HCT116 (cell line): Measurements from ENCODE around the gene NFKBIZ.

Experiments used
- ATF3 ChIP-seq: IDR thresholded peaks from 2 replicates; pipeline ENCODE4 v1.6.1; 2012
- EGR1 ChIP-seq: IDR thresholded peaks from 2 replicates; pipeline ENCODE4 v1.6.1; 2012; ENCODE audit warnings: low read depth
- EZH2 ChIP-seq: fragments of 200-600 bp; sonication (generic); IDR thresholded peaks from 2 replicates; pipeline ENCODE4 v1.6.1; 2017; ENCODE audit warnings: antibody characterized with exemption, mixed run types
- POLR2A ChIP-seq: IDR thresholded peaks from 2 replicates; pipeline ENCODE4 v1.7.0; 2011; ENCODE audit warnings: borderline replicate concordance; ENCODE audit not compliant: insufficient read depth, insufficient read length; ENCODE audit errors: extremely low read depth
- REST ChIP-seq: IDR thresholded peaks from 2 replicates; pipeline ENCODE4 v1.6.1; 2012; ENCODE audit warnings: low read depth
- SIN3A ChIP-seq: IDR thresholded peaks from 2 replicates; pipeline ENCODE4 v1.6.1; 2012; ENCODE audit warnings: low read depth
- SP1 ChIP-seq: IDR thresholded peaks from 2 replicates; pipeline ENCODE4 v1.6.1; 2012; ENCODE audit warnings: low read depth
- SRF ChIP-seq: IDR thresholded peaks from 2 replicates; pipeline ENCODE4 v1.6.1; 2012; ENCODE audit warnings: low read depth
- ZFX ChIP-seq: fragments of 450-650 bp; IDR thresholded peaks from 2 replicates; pipeline ENCODE4 v1.6.1; 2017
- TF ChIP-seq, protein P1 (sequence below), 3 experiments: fragments of 200-600 bp in 1 of 3; sonication (generic) in 1 of 3; IDR thresholded peaks in 2 of 3; conservative IDR thresholded peaks in 1 of 3; 2 replicates each; pipeline ENCODE4 v1.5.1; 2012 to 2017; ENCODE audit warnings: low read depth in 2 of 3, low read length in 2 of 3, antibody characterized with exemption in 1 of 3, borderline replicate concordance in 1 of 3, control low read depth in 1 of 3, mild to moderate bottlenecking in 1 of 3, mixed read lengths in 1 of 3, mixed run types in 1 of 3, moderate library complexity in 1 of 3; ENCODE audit not compliant: insufficient read depth in 1 of 3
- TF ChIP-seq, protein P2 (sequence below): IDR thresholded peaks from 2 replicates; pipeline ENCODE4 v1.6.1; 2012

GRCh38 chr3:101812895-101813294 is 36.4 kb upstream of the NFKBIZ start:
- no peak for TF ChIP-seq ATF3
- TF ChIP-seq, protein P1, sequence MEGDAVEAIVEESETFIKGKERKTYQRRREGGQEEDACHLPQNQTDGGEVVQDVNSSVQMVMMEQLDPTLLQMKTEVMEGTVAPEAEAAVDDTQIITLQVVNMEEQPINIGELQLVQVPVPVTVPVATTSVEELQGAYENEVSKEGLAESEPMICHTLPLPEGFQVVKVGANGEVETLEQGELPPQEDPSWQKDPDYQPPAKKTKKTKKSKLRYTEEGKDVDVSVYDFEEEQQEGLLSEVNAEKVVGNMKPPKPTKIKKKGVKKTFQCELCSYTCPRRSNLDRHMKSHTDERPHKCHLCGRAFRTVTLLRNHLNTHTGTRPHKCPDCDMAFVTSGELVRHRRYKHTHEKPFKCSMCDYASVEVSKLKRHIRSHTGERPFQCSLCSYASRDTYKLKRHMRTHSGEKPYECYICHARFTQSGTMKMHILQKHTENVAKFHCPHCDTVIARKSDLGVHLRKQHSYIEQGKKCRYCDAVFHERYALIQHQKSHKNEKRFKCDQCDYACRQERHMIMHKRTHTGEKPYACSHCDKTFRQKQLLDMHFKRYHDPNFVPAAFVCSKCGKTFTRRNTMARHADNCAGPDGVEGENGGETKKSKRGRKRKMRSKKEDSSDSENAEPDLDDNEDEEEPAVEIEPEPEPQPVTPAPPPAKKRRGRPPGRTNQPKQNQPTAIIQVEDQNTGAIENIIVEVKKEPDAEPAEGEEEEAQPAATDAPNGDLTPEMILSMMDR (IDR thresholded peaks at IDR 0.05 in 2 of 3, conservative IDR thresholded peaks at IDR 0.05 in 1 of 3; ENCODE audit: borderline replicate concordance in 1 of 3, insufficient read depth in 1 of 3, low read depth in 2 of 3, low read length in 2 of 3), result no peak
- no peak for TF ChIP-seq REST
- TF ChIP-seq, protein P2, sequence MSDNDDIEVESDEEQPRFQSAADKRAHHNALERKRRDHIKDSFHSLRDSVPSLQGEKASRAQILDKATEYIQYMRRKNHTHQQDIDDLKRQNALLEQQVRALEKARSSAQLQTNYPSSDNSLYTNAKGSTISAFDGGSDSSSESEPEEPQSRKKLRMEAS, result no peak
- TF ChIP-seq POLR2A, result no peak
- TF ChIP-seq SRF, result no peak
- TF ChIP-seq EGR1, result no peak
- TF ChIP-seq EZH2, result no peak
- no peak for TF ChIP-seq ZFX
- no peak for TF ChIP-seq SP1
- no peak for TF ChIP-seq SIN3A
